Activated naive CD4-positive, alpha-beta T cell treated with Interleukin-2 at 50 U/mL for 16 hours (primary cell): Measurements from ENCODE around the gene RNASE8.

ENCODE experiments used
- DNase-seq: peaks from one replicate; pipeline ENCODE4 v3.0.0-alpha.2; 2020

The RNASE8 gene

GRCh38 chr14:21054123-21054767 is 3.4 kb upstream of the RNASE8 start:
- no peak for DNase-seq

- no peak for DNase-seq
These were observed 2.9 kb upstream of the RNASE8 start for GRCh38 chr14:21054768-21055145.

GRCh38 chr14:21055432-21056117 is 2.0 kb upstream of the RNASE8 start:
- no peak for DNase-seq

GRCh38 chr14:21056520-21057163 is 980 bp upstream of the RNASE8 start:
- DNase-seq: no peak

GRCh38 chr14:21058903-21059302 is 1.3 kb downstream of the RNASE8 start:
- no peak for DNase-seq

GRCh38 chr14:21059842-21060613 is 2.4 kb downstream of the RNASE8 start:
- DNase-seq: no peak

GRCh38 chr14:21060614-21061346 is 3.2 kb downstream of the RNASE8 start:
- no peak for DNase-seq

- no peak for DNase-seq
These were observed 3.7 kb downstream of the RNASE8 start for GRCh38 chr14:21061347-21061668.

GRCh38 chr14:21063479-21063878 is 5.9 kb downstream of the RNASE8 start:
- DNase-seq: no peak

GRCh38 chr14:21066882-21067502 is 9.4 kb downstream of the RNASE8 start:
- DNase-seq: no peak

- DNase-seq: peak; percentile 53
These were observed 11.1 kb downstream of the RNASE8 start for GRCh38 chr14:21068521-21069387.

GRCh38 chr14:21069388-21070082 is 11.9 kb downstream of the RNASE8 start:
- DNase-seq: peak; percentile 9

- DNase-seq: peak; percentile 30
These were observed 12.5 kb downstream of the RNASE8 start, which contains the start of gene ARHGEF40 for GRCh38 chr14:21070083-21070609. Gene ARHGEF40 (plus strand): TSS chr14:21070304. CDS start chr14:21070397, 93 bp downstream.

GRCh38 chr14:21070610-21071224 is 13.1 kb downstream of the RNASE8 start:
- peak; percentile 11 for DNase-seq

GRCh38 chr14:21071225-21072030 is 13.8 kb downstream of the RNASE8 start:
- DNase-seq: peak; percentile 47

GRCh38 chr14:21072031-21072473 is 14.4 kb downstream of the RNASE8 start:
- no peak for DNase-seq

GRCh38 chr14:21072781-21073339 is 15.2 kb downstream of the RNASE8 start:
- DNase-seq: no peak

GRCh38 chr14:21073921-21074320 is 16.3 kb downstream of the RNASE8 start:
- no peak for DNase-seq
